Uterus (tissue), 2 donors: Measurements from ENCODE around the gene SENP5.

ENCODE experiments used
- CTCF ChIP-seq, 4 experiments: fragments of 200-600 bp in 2 of 4; fragments of 450-650 bp in 2 of 4; sonication (generic) in 2 of 4; IDR thresholded peaks; one replicate each; pipeline ENCODE4 v1.5.1; 2016 to 2019; ENCODE audit warnings: antibody characterized with exemption in 4 of 4, mild to moderate bottlenecking in 2 of 4, moderate library complexity in 1 of 4
- POLR2A ChIP-seq, 2 donors: fragments of 450-650 bp; IDR thresholded peaks; one replicate each; pipeline ENCODE4 v1.6.1; 2016; ENCODE audit warnings: antibody characterized with exemption in 2 of 2, mild to moderate bottlenecking in 1 of 2, moderate library complexity in 1 of 2

GRCh38 chr3:196843435-196844110, 24.1 kb upstream of the SENP5 start:
- TF ChIP-seq CTCF (IDR thresholded peaks at IDR 0.05) (no peak), POLR2A (IDR thresholded peaks at IDR 0.05) (no peak)
